GM18517 (cell line): ENCODE results near the gene ARFGEF3.
"Not testable (repeated sequence)": the region's sequence is repeated elsewhere in the genome, so short reads cannot be mapped to it uniquely, and the experiment has no call there.

Experiments
- ATAC-seq: cut with Tn5 transposase; IDR thresholded peaks from one replicate; pipeline ENCODE4 v1.9.1; 2021; ENCODE audit warnings: mild to moderate bottlenecking, moderate library complexity; ENCODE audit not compliant: unreplicated experiment

The ARFGEF3 gene, protein sequence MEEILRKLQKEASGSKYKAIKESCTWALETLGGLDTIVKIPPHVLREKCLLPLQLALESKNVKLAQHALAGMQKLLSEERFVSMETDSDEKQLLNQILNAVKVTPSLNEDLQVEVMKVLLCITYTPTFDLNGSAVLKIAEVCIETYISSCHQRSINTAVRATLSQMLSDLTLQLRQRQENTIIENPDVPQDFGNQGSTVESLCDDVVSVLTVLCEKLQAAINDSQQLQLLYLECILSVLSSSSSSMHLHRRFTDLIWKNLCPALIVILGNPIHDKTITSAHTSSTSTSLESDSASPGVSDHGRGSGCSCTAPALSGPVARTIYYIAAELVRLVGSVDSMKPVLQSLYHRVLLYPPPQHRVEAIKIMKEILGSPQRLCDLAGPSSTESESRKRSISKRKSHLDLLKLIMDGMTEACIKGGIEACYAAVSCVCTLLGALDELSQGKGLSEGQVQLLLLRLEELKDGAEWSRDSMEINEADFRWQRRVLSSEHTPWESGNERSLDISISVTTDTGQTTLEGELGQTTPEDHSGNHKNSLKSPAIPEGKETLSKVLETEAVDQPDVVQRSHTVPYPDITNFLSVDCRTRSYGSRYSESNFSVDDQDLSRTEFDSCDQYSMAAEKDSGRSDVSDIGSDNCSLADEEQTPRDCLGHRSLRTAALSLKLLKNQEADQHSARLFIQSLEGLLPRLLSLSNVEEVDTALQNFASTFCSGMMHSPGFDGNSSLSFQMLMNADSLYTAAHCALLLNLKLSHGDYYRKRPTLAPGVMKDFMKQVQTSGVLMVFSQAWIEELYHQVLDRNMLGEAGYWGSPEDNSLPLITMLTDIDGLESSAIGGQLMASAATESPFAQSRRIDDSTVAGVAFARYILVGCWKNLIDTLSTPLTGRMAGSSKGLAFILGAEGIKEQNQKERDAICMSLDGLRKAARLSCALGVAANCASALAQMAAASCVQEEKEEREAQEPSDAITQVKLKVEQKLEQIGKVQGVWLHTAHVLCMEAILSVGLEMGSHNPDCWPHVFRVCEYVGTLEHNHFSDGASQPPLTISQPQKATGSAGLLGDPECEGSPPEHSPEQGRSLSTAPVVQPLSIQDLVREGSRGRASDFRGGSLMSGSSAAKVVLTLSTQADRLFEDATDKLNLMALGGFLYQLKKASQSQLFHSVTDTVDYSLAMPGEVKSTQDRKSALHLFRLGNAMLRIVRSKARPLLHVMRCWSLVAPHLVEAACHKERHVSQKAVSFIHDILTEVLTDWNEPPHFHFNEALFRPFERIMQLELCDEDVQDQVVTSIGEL (N-terminal part only)

GRCh38 chr6:138161338-138162110, at the start of gene ARFGEF3:
Gene ARFGEF3 (plus strand): TSS chr6:138161939. CDS start chr6:138162087, 148 bp downstream.
- no peak for ATAC-seq

DNA sequence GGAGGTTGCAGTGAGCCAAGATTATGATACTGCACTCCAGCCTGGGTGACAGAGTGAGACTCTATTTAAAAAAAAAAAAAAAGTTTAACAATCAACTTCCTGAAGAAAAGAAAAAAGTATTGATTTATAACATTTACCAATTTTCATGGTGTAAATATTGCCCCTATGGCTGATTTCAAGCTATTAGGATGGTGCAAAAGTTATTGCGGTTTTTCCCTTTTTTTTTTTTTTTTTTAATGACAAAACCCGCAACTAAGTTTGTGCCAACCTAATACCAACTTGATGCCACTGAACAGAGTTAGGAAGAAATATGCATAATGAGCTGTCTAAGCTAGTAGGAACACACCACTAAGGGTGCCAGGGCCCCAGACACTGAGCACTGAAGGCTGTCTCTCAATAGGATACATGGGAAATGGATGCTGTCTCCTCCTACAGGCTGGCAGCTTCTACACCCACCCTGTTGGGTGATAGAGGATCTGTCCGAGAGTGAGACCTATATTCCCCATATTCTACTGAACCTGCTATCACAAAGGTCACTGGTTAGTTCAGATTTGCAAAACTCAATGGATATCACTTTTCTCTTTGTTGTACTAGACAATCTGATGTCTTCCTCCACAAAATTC, 48.0 kb upstream of the ARFGEF3 start:
- ATAC-seq, result no peak

DNA sequence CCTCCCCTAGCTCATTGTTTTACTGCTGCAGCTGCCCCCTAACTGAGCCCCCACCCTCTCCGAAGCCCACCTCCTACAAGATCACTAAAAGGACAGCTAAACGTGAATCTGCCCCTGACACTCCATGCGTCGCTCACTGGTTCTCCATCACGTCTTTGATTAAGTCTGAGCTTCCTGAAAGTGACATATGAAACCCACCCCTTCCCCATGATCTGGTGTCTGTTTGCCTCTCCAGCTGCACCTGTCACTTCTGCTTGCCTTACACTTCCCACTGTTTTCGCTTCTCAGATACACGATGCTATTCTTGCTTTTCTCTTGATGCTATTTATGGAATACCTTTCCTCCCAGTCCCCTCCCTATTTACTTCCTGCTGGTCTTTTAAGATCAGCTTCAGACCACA, 46.5 kb upstream of the ARFGEF3 start:
- ATAC-seq, result no peak

GRCh38 chr6:138115877-138116660, 45.7 kb upstream of the ARFGEF3 start:
- no peak for ATAC-seq

- ATAC-seq, result no peak
These were observed 45.1 kb upstream of the ARFGEF3 start for GRCh38 chr6:138116661-138116999.

- ATAC-seq, result no peak
These were observed 44.3 kb upstream of the ARFGEF3 start for GRCh38 chr6:138117376-138117914.

DNA sequence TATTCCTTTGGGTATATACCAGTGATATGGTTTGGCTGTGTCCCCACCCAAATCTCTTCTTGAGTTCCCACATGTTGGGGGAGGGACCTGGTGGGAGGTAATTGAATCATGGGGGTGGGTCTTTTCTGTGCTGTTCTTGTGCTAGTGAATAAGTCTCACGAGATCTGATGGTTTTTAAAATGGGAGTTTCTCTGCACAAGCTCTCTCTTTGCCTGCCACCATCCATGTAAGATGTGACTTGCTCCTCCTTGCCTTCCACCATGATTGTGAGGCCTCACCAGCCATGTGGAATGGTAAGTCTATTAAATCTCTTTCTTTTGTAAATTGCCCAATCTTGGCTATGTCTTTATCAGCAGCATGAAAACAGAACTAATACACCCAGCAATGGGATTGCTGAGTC, 42.5 kb upstream of the ARFGEF3 start:
- ATAC-seq, result not testable (repeated sequence)

- no peak for ATAC-seq
These were observed 41.8 kb upstream of the ARFGEF3 start for GRCh38 chr6:138119976-138120375.

GRCh38 chr6:138124096-138124495, 37.6 kb upstream of the ARFGEF3 start:
- no peak for ATAC-seq

- ATAC-seq, result no peak
These were observed 33.6 kb upstream of the ARFGEF3 start for GRCh38 chr6:138128096-138128495.

- no peak for ATAC-seq
These were observed 32.5 kb upstream of the ARFGEF3 start for GRCh38 chr6:138129190-138129589.

GRCh38 chr6:138142806-138143205, 18.9 kb upstream of the ARFGEF3 start:
- ATAC-seq, result no peak

DNA sequence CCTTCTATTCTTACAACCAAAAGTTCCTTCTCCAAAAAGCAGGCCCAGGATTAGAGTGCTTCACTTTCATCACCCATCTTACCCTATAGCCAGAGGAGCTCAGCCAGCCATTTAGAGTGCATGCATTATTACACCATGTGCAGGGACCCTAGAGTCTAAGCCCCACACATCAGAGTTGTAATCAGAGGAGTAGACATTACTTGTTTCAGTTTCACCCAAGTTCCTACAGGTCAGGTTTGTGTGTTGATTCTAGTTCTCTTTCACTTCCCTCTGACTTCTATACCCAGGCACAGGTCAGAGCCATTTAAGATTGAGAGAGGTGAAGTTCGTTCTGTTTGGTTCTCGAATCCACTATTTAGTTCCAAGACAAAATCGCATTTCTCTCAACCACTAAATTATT, 16.3 kb upstream of the ARFGEF3 start:
- ATAC-seq, result no peak

DNA sequence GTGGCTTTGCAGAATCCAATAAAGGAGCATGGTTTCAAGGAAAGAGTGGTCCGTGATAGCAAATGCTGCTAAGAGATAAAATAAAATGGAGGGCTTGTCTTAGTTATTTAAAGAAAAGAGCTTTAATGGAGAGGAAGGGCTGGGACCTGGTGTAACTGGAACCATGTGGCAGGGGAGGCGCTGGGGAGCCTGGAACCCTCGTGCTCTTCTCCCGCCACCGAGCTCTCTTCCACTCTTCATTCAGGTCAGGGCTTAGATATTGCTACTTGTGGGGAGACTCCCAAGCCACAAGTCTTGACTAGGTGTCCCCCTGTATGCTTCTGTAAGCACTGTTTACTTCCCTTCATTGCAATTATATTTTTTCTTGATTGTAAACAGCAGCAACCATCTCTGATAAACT, 15.2 kb upstream of the ARFGEF3 start:
- no peak for ATAC-seq

- ATAC-seq, result no peak
These were observed 6.3 kb upstream of the ARFGEF3 start for GRCh38 chr6:138155443-138155842.

GRCh38 chr6:138157986-138158638, 3.6 kb upstream of the ARFGEF3 start:
- ATAC-seq, result no peak

GRCh38 chr6:138159246-138159645, 2.5 kb upstream of the ARFGEF3 start:
- ATAC-seq, result no peak

- no peak for ATAC-seq
These were observed 1.2 kb upstream of the ARFGEF3 start for GRCh38 chr6:138160329-138161087.
